ENCODE results near the gene EIF4B. TPM values are rescaled to one million over a fixed set of nuclear protein-coding genes. Genes with fewer than 3 reads are reported as not detected.

The EIF4B gene
- total RNA-seq, 1 donor from 2014 or later = 250 TPM

Other genes with a start within 250 kb of the EIF4B start
- not detected in 2 replicates for gene KRT76, start 229.1 kb upstream of the EIF4B start, total RNA-seq
- 0.18 TPM in 1 of 2 replicates, not detected in the other for gene KRT3, start 210.3 kb upstream of the EIF4B start, total RNA-seq
- not detected in 2 replicates for gene KRT4, start 192.3 kb upstream of the EIF4B start, total RNA-seq
- gene KRT79, start 172.1 kb upstream of the EIF4B start, total RNA-seq = 0.10 and 0.12 TPM in 2 replicates
- not detected in 2 replicates for gene KRT78, start 157.5 kb upstream of the EIF4B start, total RNA-seq
- 43.1 and 79.8 TPM in 2 replicates for gene KRT8, start 101.4 kb upstream of the EIF4B start, total RNA-seq
- gene KRT18, start 57.3 kb upstream of the EIF4B start, total RNA-seq = 297 and 429 TPM in 2 replicates
- gene TNS2, start 43.6 kb downstream of the EIF4B start, total RNA-seq = 38.5 and 66.7 TPM in 2 replicates
- 27.0 and 32.7 TPM in 2 replicates for gene SPRYD3, start 72.9 kb downstream of the EIF4B start, total RNA-seq
- 21.5 and 55.3 TPM in 2 replicates for gene IGFBP6, start 91.2 kb downstream of the EIF4B start, total RNA-seq
- gene SOAT2, start 97.0 kb downstream of the EIF4B start, total RNA-seq = not detected in 2 replicates
- 9.2 and 10.9 TPM in 2 replicates for gene ZNF740, start 174.3 kb downstream of the EIF4B start, total RNA-seq
- gene CSAD, start 174.5 kb downstream of the EIF4B start, total RNA-seq = 5.7 and 17.3 TPM in 2 replicates
- gene ITGB7, start 200.8 kb downstream of the EIF4B start, total RNA-seq = not detected in 2 replicates
- 9.8 and 16.7 TPM in 2 replicates for gene RARG, start 225.8 kb downstream of the EIF4B start, total RNA-seq

Measured in glomerular endothelial cell (primary cell).